Breast epithelium (tissue), 3 donors: ENCODE data around the gene NR3C1.

ENCODE experiments used
- CTCF ChIP-seq, 3 donors: fragments of 450-650 bp; IDR thresholded peaks; one replicate each; pipeline ENCODE4 v1.5.1; 2016 to 2017; ENCODE audit warnings: antibody characterized with exemption in 3 of 3, mild to moderate bottlenecking in 3 of 3, moderate library complexity in 3 of 3
- POLR2A ChIP-seq: fragments of 450-650 bp; IDR thresholded peaks from one replicate; pipeline ENCODE4 v1.6.1; 2016; ENCODE audit warnings: antibody characterized with exemption, mild to moderate bottlenecking, moderate library complexity

- TF ChIP-seq CTCF (IDR thresholded peaks at IDR 0.05) (no peak), POLR2A (no peak)
These were observed 5.5 kb downstream of the NR3C1 start for GRCh38 chr5:143398053-143398355.
